ENCODE data around the gene EXOSC7.

The EXOSC7 gene

DNA sequence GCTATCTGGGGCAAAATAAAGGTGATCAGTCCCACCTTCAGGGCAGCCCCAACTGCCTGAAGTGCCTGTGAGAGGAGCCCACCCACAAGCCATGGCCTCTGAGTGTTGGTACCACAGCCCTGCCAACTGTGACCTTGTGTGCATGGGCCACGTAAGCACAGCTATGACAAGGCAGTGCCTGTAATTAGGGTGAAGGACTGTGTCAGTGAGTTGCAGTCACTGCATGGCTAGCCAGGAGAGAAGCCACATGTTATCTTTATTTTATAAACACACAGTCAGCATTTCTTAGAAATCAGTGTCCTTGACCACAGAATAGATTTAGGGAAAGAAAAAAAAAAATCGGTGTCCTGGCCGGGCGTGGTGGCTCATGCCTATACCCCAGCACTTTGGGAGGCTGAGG is 24.8 kb downstream of the EXOSC7 start:
- H3K9me3 ChIP-seq (ENCODE audit: low read depth, low read length) = no peaks in the 10 kb centered on the region
- H3K9ac ChIP-seq (ENCODE audit: insufficient read length) = no peak overlapping the region
- TF ChIP-seq EZH2 (IDR thresholded peaks at IDR 0.05) (no peak), FOXP2 (optimal IDR thresholded peaks at IDR 0.05; ENCODE audit: control extremely low read depth, extremely low read length, insufficient read depth) (no peak), POLR2AphosphoS5 (IDR thresholded peaks at IDR 0.05; ENCODE audit: borderline replicate concordance, low read depth, low read length) (no peak)
- H3K27ac ChIP-seq = no peak overlapping the region
- no peak overlapping the region for H3K4me3 ChIP-seq
- H3K36me3 ChIP-seq (ENCODE audit: insufficient read depth, low read length) = peaks cover 71% of the 10 kb centered on the region
- DNase-seq (ENCODE audit: low read depth, low spot score) = no peak

DNA sequence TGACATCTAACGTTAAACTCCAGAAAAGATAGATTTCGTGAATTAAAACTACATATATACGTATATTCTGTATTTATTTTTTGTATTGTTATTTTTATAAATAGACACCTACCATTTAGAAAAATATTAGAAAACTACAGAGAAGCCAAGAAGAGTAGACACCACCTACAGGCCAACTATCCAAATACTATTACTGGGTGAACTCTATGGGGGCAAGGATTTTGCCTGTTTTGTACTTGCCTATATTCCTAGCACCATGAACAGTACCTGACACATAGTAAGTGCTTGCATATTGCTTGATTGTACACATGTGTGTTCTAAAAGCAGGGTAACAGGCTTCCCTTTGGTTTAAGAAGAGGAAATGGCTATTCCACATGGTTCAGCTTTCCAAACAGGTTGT is 25.7 kb downstream of the EXOSC7 start:
- Histone ChIP-seq H3K36me3 (ENCODE audit: insufficient read depth, low read length) (peaks cover 67% of the 10 kb centered on the region), H3K4me3 (no peak overlapping the region), H3K9ac (ENCODE audit: insufficient read length) (no peak overlapping the region), H3K9me3 (ENCODE audit: low read depth, low read length) (no peaks in the 10 kb centered on the region), H3K27ac (no peak overlapping the region)
- no peak for DNase-seq (ENCODE audit: low read depth, low spot score)
- no peak for TF ChIP-seq FOXP2 (optimal IDR thresholded peaks at IDR 0.05; ENCODE audit: control extremely low read depth, extremely low read length, insufficient read depth)
- no peak for TF ChIP-seq EZH2 (IDR thresholded peaks at IDR 0.05)
- TF ChIP-seq POLR2AphosphoS5 (IDR thresholded peaks at IDR 0.05; ENCODE audit: borderline replicate concordance, low read depth, low read length) = no peak

DNA sequence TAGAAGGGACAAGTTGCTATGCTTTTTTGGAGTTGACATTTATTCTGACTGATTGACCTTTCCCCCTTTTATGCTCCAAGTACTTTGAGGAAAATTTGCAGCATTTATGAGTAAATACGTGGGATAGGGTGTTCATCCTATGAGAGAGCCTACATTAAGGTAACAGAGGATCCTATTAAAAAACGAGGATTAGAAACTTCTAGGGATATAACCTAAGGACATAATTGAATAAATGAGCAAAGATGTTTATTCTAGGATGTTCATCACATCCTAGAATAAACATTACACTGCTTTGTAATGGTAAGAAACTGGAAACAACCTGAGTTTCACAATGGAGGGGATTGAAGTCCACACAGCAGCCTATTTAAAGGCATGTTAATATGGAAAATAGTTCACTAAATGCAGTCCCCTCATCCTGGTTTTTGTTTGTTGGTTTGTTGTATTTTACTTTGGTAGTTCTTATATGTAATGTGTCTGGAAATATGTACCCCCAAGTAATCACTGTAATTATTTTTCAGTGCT is 26.2 kb downstream of the EXOSC7 start:
- no peak overlapping the region for H3K4me3 ChIP-seq
- DNase-seq (ENCODE audit: low read depth, low spot score) = no peak
- H3K36me3 ChIP-seq (ENCODE audit: insufficient read depth, low read length) = peaks cover 63% of the 10 kb centered on the region
- no peak overlapping the region for H3K9ac ChIP-seq (ENCODE audit: insufficient read length)
- H3K9me3 ChIP-seq (ENCODE audit: low read depth, low read length) = no peaks in the 10 kb centered on the region
- TF ChIP-seq FOXP2 (optimal IDR thresholded peaks at IDR 0.05; ENCODE audit: control extremely low read depth, extremely low read length, insufficient read depth) = no peak
- TF ChIP-seq EZH2 (IDR thresholded peaks at IDR 0.05) = no peak
- no peak for TF ChIP-seq POLR2AphosphoS5 (IDR thresholded peaks at IDR 0.05; ENCODE audit: borderline replicate concordance, low read depth, low read length)
- H3K27ac ChIP-seq = no peak overlapping the region

DNA sequence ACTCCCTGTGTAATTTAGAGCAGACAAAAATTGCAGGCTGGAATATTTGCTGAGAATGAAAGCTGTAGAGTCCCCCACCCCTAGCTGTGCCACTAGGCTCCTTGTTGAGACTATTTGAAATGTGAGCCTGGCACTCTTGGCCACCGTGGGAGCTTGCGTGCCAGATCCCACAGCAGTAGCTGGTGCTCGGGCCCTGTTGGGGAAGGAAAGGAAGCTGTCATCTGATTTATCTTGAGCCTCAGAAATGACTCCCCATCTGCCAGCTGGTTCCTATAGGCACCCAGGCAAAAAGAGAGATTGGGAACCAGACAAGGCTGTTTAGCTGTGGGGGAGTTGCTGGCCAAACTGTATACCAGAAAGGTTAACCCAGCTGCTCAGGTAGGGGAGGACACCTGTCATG is 26.7 kb downstream of the EXOSC7 start:
- Histone ChIP-seq H3K9ac (ENCODE audit: insufficient read length) (no peak overlapping the region), H3K9me3 (ENCODE audit: low read depth, low read length) (no peaks in the 10 kb centered on the region), H3K36me3 (ENCODE audit: insufficient read depth, low read length) (peaks cover 59% of the 10 kb centered on the region), H3K27ac (no peak overlapping the region), H3K4me3 (no peak overlapping the region)
- no peak for DNase-seq (ENCODE audit: low read depth, low spot score)
- TF ChIP-seq FOXP2 (optimal IDR thresholded peaks at IDR 0.05; ENCODE audit: control extremely low read depth, extremely low read length, insufficient read depth) = no peak
- no peak for TF ChIP-seq POLR2AphosphoS5 (IDR thresholded peaks at IDR 0.05; ENCODE audit: borderline replicate concordance, low read depth, low read length)
- TF ChIP-seq EZH2 (IDR thresholded peaks at IDR 0.05) = no peak

DNA sequence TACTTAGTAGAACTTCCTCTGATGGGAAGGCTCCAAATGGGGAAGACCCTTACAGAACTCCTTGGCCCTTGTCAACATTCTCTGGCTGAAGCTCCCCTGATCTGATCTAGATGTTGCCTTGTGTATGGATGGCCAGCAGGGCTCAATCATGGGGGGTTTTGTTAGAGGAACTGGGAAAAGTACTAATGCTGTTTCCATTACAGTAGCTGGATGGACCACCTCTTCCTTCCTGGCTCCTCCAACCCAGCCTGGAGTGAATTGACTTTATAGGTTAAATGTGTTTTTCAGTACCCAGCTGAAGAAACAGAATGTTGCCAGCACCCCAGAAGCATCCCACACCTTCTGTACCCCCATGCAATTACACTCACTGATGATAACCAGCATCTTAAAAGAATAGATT is 27.4 kb downstream of the EXOSC7 start:
- DNase-seq (ENCODE audit: low read depth, low spot score) = no peak
- Histone ChIP-seq H3K27ac (no peak overlapping the region), H3K9ac (ENCODE audit: insufficient read length) (no peak overlapping the region), H3K4me3 (no peak overlapping the region), H3K36me3 (ENCODE audit: insufficient read depth, low read length) (peaks cover 57% of the 10 kb centered on the region), H3K9me3 (ENCODE audit: low read depth, low read length) (no peaks in the 10 kb centered on the region)
- TF ChIP-seq EZH2 (IDR thresholded peaks at IDR 0.05) (no peak), FOXP2 (optimal IDR thresholded peaks at IDR 0.05; ENCODE audit: control extremely low read depth, extremely low read length, insufficient read depth) (no peak), POLR2AphosphoS5 (IDR thresholded peaks at IDR 0.05; ENCODE audit: borderline replicate concordance, low read depth, low read length) (no peak)

DNA sequence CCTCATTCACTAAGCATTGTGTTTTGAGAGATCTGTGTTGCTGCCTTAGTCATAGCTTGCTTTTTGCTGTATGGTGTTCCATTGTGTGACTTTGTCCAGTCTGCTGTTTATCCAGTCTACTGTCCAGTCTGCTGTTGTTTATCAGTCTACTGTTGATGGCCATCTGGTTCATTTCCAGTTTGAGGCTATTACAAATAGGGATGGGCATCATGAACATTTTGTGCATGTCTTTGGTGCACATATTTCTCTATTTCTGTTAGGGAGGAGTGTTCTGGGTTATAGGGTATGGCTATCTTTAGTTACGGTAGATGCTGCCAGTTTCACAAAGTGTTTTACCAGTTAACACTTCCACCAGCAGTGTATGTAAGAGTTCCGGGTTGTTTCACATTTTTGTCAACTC is 27.8 kb downstream of the EXOSC7 start:
- TF ChIP-seq POLR2AphosphoS5 (IDR thresholded peaks at IDR 0.05; ENCODE audit: borderline replicate concordance, low read depth, low read length) = no peak
- TF ChIP-seq FOXP2 (optimal IDR thresholded peaks at IDR 0.05; ENCODE audit: control extremely low read depth, extremely low read length, insufficient read depth) = no peak
- no peak for TF ChIP-seq EZH2 (IDR thresholded peaks at IDR 0.05)
- H3K4me3 ChIP-seq = no peak overlapping the region
- DNase-seq (ENCODE audit: low read depth, low spot score) = no peak
- H3K36me3 ChIP-seq (ENCODE audit: insufficient read depth, low read length) = peaks cover 52% of the 10 kb centered on the region
- H3K9me3 ChIP-seq (ENCODE audit: low read depth, low read length) = no peaks in the 10 kb centered on the region
- H3K27ac ChIP-seq = no peak overlapping the region
- H3K9ac ChIP-seq (ENCODE audit: insufficient read length) = no peak overlapping the region

DNA sequence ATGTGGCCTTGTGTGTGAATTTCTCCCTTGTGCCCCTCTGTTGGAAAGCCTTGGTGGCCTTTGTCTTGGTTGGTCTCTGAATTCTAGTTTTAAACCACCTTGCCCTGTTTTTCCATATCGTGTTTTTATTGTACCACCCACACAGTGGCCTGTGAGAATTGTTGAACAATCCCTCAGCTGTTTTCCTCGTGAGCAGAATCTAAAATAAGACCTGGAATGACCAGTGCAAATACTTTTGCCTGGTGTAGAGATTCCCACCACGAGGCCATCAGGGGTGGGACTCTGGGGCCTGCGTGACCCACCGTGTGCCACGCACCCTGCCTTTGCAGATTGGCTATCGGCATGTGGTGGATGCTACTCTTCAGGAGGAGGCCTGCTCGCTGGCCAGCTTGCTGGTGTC is 31.0 kb downstream of the EXOSC7 start:
- Histone ChIP-seq H3K4me3 (no peak overlapping the region), H3K9ac (ENCODE audit: insufficient read length) (no peak overlapping the region), H3K27ac (no peak overlapping the region), H3K9me3 (ENCODE audit: low read depth, low read length) (no peaks in the 10 kb centered on the region), H3K36me3 (ENCODE audit: insufficient read depth, low read length) (peaks cover 28% of the 10 kb centered on the region)
- no peak for TF ChIP-seq FOXP2 (optimal IDR thresholded peaks at IDR 0.05; ENCODE audit: control extremely low read depth, extremely low read length, insufficient read depth)
- no peak for TF ChIP-seq EZH2 (IDR thresholded peaks at IDR 0.05)
- no peak for TF ChIP-seq POLR2AphosphoS5 (IDR thresholded peaks at IDR 0.05; ENCODE audit: borderline replicate concordance, low read depth, low read length)
- no peak for DNase-seq (ENCODE audit: low read depth, low spot score)

DNA sequence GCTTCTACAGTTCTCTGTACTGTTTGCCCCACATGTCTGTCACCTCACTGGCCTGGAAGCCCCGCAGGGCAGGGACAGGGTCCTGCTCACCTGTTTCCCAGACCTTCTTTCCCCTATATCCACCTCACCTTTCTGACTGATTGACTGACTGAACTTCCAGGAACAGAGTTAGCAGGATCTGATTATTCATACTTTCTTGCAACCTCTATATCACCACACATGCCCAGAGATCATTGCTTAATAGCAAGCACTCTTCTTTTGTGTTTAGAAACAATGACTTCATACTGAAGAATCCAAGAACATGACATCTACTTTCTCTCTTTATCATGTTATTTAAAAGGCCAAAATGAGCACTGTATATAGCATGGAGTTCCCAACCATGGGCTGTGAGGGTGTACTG is 32.1 kb downstream of the EXOSC7 start:
- Histone ChIP-seq H3K9me3 (ENCODE audit: low read depth, low read length) (no peaks in the 10 kb centered on the region), H3K27ac (no peak overlapping the region), H3K9ac (ENCODE audit: insufficient read length) (no peak overlapping the region), H3K36me3 (ENCODE audit: insufficient read depth, low read length) (peaks cover 20% of the 10 kb centered on the region), H3K4me3 (no peak overlapping the region)
- TF ChIP-seq POLR2AphosphoS5 (IDR thresholded peaks at IDR 0.05; ENCODE audit: borderline replicate concordance, low read depth, low read length) (no peak), FOXP2 (optimal IDR thresholded peaks at IDR 0.05; ENCODE audit: control extremely low read depth, extremely low read length, insufficient read depth) (no peak), EZH2 (IDR thresholded peaks at IDR 0.05) (no peak)
- no peak for DNase-seq (ENCODE audit: low read depth, low spot score)

DNA sequence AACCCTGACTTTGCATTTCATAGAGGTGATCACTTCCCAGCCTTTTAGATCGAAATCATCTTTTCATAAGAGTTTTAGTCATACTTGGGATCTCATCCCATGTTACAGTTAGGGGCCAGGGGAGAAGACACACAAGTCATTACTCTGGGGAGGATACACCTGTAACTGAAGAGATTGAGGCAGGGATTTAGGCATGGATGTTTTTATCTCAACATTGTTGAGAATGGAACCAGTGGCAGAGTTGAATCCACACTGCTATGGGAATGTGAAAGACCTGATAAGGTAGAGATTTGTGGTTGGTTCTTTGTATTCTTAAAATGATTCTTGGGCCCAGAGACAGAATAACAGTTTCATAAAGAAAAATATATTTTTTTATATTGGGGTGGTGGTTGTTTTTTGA is 33.8 kb downstream of the EXOSC7 start:
- no peak overlapping the region for H3K9ac ChIP-seq (ENCODE audit: insufficient read length)
- peaks cover 9% of the 10 kb centered on the region for H3K36me3 ChIP-seq (ENCODE audit: insufficient read depth, low read length)
- H3K4me3 ChIP-seq = no peak overlapping the region
- TF ChIP-seq EZH2 (IDR thresholded peaks at IDR 0.05) = no peak
- no peak for TF ChIP-seq POLR2AphosphoS5 (IDR thresholded peaks at IDR 0.05; ENCODE audit: borderline replicate concordance, low read depth, low read length)
- TF ChIP-seq FOXP2 (optimal IDR thresholded peaks at IDR 0.05; ENCODE audit: control extremely low read depth, extremely low read length, insufficient read depth) = no peak
- DNase-seq (ENCODE audit: low read depth, low spot score) = no peak
- H3K9me3 ChIP-seq (ENCODE audit: low read depth, low read length) = no peaks in the 10 kb centered on the region
- H3K27ac ChIP-seq = no peak overlapping the region
